Activated T-cell treated with anti-CD3 and anti-CD28 coated beads, Interleukin-2, amount 50 U/mL, for 4 hours (primary cell): ENCODE results near the gene C10orf71. TPM values are rescaled to one million over a fixed set of nuclear protein-coding genes. Genes with fewer than 3 reads are reported as not detected.

Source experiments
- ATAC-seq, 2 donors: fragments of 200-7000 bp; cut with Tn5 transposase; one replicate each; pipeline ENCODE4 v1.10.0; 2021
- DNase-seq: peaks from one replicate; pipeline ENCODE4 v3.0.0-alpha.2; 2020
- H3K27me3 Mint-ChIP-seq: one replicate; pipeline ENCODE4 v1.8.0; 2021; ENCODE audit warnings: low read depth, mixed read lengths
- H3K36me3 Mint-ChIP-seq: one replicate; pipeline ENCODE4 v1.8.0; 2022; ENCODE audit warnings: mixed read lengths; ENCODE audit not compliant: insufficient read depth
- H3K4me1 Mint-ChIP-seq: one replicate; pipeline ENCODE4 v1.8.0; 2021; ENCODE audit warnings: low read depth, mixed read lengths
- H3K4me3 Mint-ChIP-seq: one replicate; pipeline ENCODE4 v1.8.0; 2021; ENCODE audit warnings: mild to moderate bottlenecking, moderate library complexity, mixed read lengths
- H3K9me3 Mint-ChIP-seq: one replicate; pipeline ENCODE4 v1.8.0; 2021; ENCODE audit warnings: mixed read lengths
- total RNA-seq, 3 donors: library from RNA; stranded (reverse); gene quantifications; one replicate each; pipeline ENCODE4 v1.2.1, GENCODE V29; 2021

C10orf71 gene
- total RNA-seq, 3 donors from 2014 or later, result not detected

DNA sequence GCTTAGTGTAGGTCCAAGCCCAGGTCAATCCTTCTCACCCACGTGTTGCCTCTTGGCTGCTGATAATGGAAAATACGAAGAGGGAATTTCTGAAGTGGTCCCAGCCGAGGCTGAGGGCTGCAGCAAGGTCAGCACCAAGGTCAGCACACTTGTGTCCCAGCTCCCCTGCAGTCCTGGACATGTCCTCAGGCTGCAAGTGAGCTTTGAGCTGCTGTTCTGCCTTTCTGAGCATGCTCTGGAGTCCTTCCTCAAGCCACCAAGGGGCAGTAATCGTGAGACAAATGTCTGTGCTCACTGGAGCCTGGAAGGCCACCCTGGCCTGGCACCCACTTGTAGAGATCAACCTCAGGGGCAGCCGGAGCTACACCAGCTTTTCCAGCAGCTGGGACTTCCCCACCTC lies 68.6 kb downstream of the C10orf71 start:
- H3K27me3 Mint-ChIP-seq, result peaks cover 11% of the 10 kb centered on the region
- H3K9me3 Mint-ChIP-seq, result no peaks in the 10 kb centered on the region
- H3K4me1 Mint-ChIP-seq, result no peaks in the 10 kb centered on the region
- no peak for DNase-seq
- no peak overlapping the region for H3K4me3 Mint-ChIP-seq
- ATAC-seq, result no peak
- no peaks in the 10 kb centered on the region for H3K36me3 Mint-ChIP-seq

DNA sequence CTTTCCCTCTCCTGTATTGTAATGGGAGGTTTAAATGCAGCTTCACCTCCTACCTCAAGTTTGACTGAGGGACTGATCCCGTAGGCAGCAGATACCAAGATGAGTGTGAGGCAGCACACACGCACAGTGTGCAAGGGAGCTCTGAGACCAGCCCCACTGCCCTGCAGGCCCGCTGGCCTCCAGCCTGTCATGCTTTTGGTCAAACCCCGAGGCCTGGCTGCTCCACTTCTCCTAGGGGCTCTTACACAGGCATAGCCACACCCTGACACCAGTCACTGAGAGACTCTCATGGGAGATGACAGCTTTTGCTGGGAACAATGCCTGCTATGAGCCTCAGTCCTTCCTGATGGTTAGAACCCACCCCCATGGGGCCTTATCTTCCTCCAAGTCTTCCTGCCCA lies 69.3 kb downstream of the C10orf71 start:
- ATAC-seq, result no peak
- H3K27me3 Mint-ChIP-seq, result peaks cover 9% of the 10 kb centered on the region
- H3K36me3 Mint-ChIP-seq, result no peaks in the 10 kb centered on the region
- no peaks in the 10 kb centered on the region for H3K4me1 Mint-ChIP-seq
- H3K4me3 Mint-ChIP-seq, result no peak overlapping the region
- no peaks in the 10 kb centered on the region for H3K9me3 Mint-ChIP-seq
- DNase-seq, result no peak

GRCh38 chr10:49369216-49370162 lies 70.5 kb downstream of the C10orf71 start:
- H3K9me3 Mint-ChIP-seq, result no peaks in the 10 kb centered on the region
- ATAC-seq (no peak), DNase-seq (no peak)
- peaks cover 6% of the 10 kb centered on the region for H3K27me3 Mint-ChIP-seq
- H3K4me1 Mint-ChIP-seq, result no peaks in the 10 kb centered on the region
- no peak overlapping the region for H3K4me3 Mint-ChIP-seq
- H3K36me3 Mint-ChIP-seq, result no peaks in the 10 kb centered on the region

DNA sequence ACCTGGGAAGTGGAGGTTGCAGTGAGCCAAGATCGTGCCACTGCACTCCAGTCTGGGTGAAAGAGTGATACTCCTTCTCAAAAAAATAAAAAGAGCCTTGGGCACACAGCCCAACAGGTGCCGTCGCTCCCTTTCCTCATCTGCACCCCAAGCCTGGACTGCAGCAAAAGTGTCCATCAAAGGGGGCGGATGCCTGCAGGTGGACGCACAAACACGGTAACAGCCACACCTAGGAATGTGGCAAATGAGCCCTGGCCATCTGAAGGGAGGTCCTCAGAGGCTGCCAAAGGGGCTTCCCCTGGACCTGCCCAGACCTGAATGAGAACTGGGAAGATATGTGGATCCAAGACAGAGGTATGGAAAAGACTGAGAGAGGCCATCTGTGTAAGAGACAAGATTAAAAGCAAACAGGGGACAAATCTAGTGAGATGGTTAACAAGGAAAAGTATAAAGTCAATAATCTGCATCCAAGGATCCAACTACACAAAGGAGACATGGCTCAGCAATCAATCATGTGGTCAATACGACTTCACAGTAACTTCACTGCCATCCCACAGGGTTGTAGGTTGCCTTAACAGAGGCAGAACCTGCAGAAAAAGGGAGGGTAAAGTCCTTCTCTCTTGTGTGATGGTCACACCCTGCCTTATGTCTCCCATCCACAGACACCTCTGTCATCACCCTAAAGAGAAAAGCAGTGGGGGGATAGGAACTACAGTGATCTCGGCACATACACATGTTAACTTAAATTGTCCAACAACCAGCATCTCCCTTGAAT lies 71.5 kb downstream of the C10orf71 start:
- H3K27me3 Mint-ChIP-seq, result peaks cover 6% of the 10 kb centered on the region
- H3K4me3 Mint-ChIP-seq, result no peak overlapping the region
- no peaks in the 10 kb centered on the region for H3K36me3 Mint-ChIP-seq
- H3K4me1 Mint-ChIP-seq, result no peaks in the 10 kb centered on the region
- ATAC-seq (no peak), DNase-seq (no peak)
- no peaks in the 10 kb centered on the region for H3K9me3 Mint-ChIP-seq

DNA sequence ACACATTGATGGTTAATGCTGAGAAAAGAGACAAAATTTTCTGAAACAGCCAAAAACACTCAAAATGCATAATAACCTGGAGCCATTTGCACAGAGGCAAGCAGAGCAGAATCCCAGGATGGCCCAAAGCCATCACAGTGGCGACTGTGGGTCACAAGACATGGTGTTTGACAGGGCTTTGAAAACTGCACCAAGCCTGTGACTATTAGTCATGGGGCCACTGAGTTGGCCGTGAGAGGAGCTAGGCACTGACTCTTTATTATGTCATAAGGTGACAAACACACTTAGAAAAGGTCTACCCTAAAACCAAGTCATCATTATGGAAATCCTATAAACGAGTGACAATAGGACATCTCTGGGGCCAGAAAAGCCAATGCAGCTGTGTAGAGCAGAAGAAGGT lies 73.0 kb downstream of the C10orf71 start:
- ATAC-seq (no peak), DNase-seq (no peak)
- H3K9me3 Mint-ChIP-seq, result no peaks in the 10 kb centered on the region
- H3K4me1 Mint-ChIP-seq, result no peaks in the 10 kb centered on the region
- peaks cover 8% of the 10 kb centered on the region for H3K27me3 Mint-ChIP-seq
- no peak overlapping the region for H3K4me3 Mint-ChIP-seq
- H3K36me3 Mint-ChIP-seq, result no peaks in the 10 kb centered on the region

DNA sequence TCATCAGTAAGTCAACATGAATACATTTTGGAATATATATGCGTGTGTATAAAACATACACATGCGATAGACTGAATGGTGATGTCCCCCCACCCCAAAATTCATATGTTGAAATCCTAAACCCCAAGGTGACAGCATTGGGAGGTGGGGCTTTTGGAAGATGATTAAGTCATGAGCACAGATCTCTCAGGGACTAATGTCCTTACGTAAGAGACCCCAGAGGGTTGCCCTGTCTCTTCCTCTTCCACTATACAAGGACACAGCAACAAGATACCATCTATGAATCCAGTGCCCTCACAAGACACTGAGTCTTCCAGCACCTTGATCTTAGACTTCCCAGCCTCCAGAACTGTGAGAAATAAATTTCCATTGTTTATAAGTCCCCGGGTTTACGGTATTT lies 74.4 kb downstream of the C10orf71 start:
- no peak overlapping the region for H3K4me3 Mint-ChIP-seq
- no peaks in the 10 kb centered on the region for H3K36me3 Mint-ChIP-seq
- H3K27me3 Mint-ChIP-seq, result peaks cover 8% of the 10 kb centered on the region
- no peaks in the 10 kb centered on the region for H3K4me1 Mint-ChIP-seq
- DNase-seq (no peak), ATAC-seq (no peak)
- no peaks in the 10 kb centered on the region for H3K9me3 Mint-ChIP-seq

DNA sequence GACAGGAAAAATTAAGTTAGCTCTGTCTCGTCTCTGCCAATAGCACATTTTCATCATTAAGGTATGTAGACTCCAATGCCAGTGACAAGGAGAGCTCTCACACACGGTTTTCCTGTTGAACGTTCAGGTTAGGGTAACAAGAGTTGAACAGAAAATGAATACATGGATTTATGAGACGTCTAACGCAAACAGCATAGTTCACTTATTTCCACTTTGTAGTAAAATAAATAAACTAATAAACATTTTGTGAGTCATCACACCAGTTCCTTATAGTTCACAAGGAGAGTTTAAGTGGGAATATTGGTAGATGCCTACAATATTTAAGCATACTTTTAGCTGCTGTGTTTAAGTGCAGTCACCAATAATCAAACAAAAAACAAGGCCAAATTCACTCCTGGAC lies 75.8 kb downstream of the C10orf71 start:
- Mint-ChIP-seq H3K27me3 (peaks cover 8% of the 10 kb centered on the region), H3K9me3 (no peaks in the 10 kb centered on the region), H3K4me3 (no peak overlapping the region), H3K4me1 (no peaks in the 10 kb centered on the region), H3K36me3 (no peaks in the 10 kb centered on the region)
- no peak for DNase-seq
- no peak for ATAC-seq

DNA sequence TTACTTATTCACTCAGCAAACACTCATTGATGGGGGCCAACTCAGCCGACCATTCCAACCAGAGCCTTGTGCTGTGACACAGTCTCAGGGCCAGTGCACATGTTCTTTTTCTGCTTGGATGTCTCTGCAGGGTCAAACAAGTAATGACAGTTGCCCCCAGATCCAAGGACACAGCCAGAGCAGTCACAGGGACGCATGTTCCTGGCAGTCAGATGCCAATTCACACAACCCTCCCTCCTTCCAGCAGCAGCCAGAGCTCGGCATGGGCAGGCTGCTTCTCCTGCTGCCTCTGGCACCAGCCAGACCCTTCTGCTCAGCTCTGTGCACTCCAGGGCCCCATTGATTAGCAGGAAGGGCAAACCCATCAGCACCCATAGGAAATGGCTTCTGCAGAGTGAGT lies 76.6 kb downstream of the C10orf71 start:
- no peaks in the 10 kb centered on the region for H3K36me3 Mint-ChIP-seq
- no peak for ATAC-seq
- H3K27me3 Mint-ChIP-seq, result peaks cover 6% of the 10 kb centered on the region
- H3K4me3 Mint-ChIP-seq, result no peak overlapping the region
- DNase-seq, result no peak
- H3K9me3 Mint-ChIP-seq, result no peaks in the 10 kb centered on the region
- no peaks in the 10 kb centered on the region for H3K4me1 Mint-ChIP-seq

Other genes starting within 250 kb of the C10orf71 start
- gene VSTM4, start 183.6 kb upstream of the C10orf71 start, total RNA-seq, result under 1 TPM; 0.08 to 0.19 (median 0.18) TPM
- gene FAM170B, start 165.1 kb upstream of the C10orf71 start, total RNA-seq, result not detected
- 10 to 100 TPM; 35.3 to 96.4 (median 45.6) TPM for gene TMEM273, start 110.8 kb upstream of the C10orf71 start, total RNA-seq
- gene DRGX, start 96.9 kb downstream of the C10orf71 start, total RNA-seq, result not detected
- 10 to 100 TPM; 10.8 to 12.4 (median 11.1) TPM for gene ERCC6, start 240.0 kb downstream of the C10orf71 start, total RNA-seq